ENCODE results near the gene RAD51.
"Not testable (repeated sequence)": the region's sequence is repeated elsewhere in the genome, so short reads cannot be mapped to it uniquely, and the experiment has no call there.

Gene RAD51

GRCh38 chr15:40694688-40695468 lies at the start of gene RAD51:
RAD51 (plus strand) TSS chr15:40695174; CDS start chr15:40698759, 3,585 bp downstream.
- peak; percentile 98 for DNase-seq (ENCODE audit: low spot score)

- DNase-seq (ENCODE audit: low spot score), result no peak
Measured at GRCh38 chr15:40647523-40647922, 47.5 kb upstream of the RAD51 start.

GRCh38 chr15:40650479-40650878 lies 44.5 kb upstream of the RAD51 start:
- DNase-seq (ENCODE audit: low spot score), result no peak

- DNase-seq (ENCODE audit: low spot score), result no peak
Measured at GRCh38 chr15:40660686-40661085, 34.3 kb upstream of the RAD51 start.

GRCh38 chr15:40664909-40665308 lies 30.1 kb upstream of the RAD51 start:
- no peak for DNase-seq (ENCODE audit: low spot score)

- DNase-seq (ENCODE audit: low spot score), result not testable (repeated sequence)
Measured at GRCh38 chr15:40676290-40676689, 18.7 kb upstream of the RAD51 start.

- DNase-seq (ENCODE audit: low spot score), result not testable (repeated sequence)
Measured at GRCh38 chr15:40676906-40677305, 18.1 kb upstream of the RAD51 start.

GRCh38 chr15:40680151-40680550 lies 14.8 kb upstream of the RAD51 start:
- peak; percentile 24 for DNase-seq (ENCODE audit: low spot score)

- DNase-seq (ENCODE audit: low spot score), result peak; percentile 51
Measured at GRCh38 chr15:40680959-40681358, 14.0 kb upstream of the RAD51 start.

- no peak for DNase-seq (ENCODE audit: low spot score)
Measured at GRCh38 chr15:40684381-40684780, 10.6 kb upstream of the RAD51 start.

GRCh38 chr15:40685376-40685775 lies 9.6 kb upstream of the RAD51 start:
- no peak for DNase-seq (ENCODE audit: low spot score)

GRCh38 chr15:40688932-40689799 lies 5.8 kb upstream of the RAD51 start:
- no peak for DNase-seq (ENCODE audit: low spot score)

- no peak for DNase-seq (ENCODE audit: low spot score)
Measured at GRCh38 chr15:40691737-40692136, 3.2 kb upstream of the RAD51 start.

- peak; percentile 78 for DNase-seq (ENCODE audit: low spot score)
Measured at GRCh38 chr15:40693904-40694687, 878 bp upstream of the RAD51 start.

- DNase-seq (ENCODE audit: low spot score), result peak; percentile 64
Measured at GRCh38 chr15:40695469-40695890, 506 bp downstream of the RAD51 start.

- no peak for DNase-seq (ENCODE audit: low spot score)
Measured at GRCh38 chr15:40696228-40696627, 1.3 kb downstream of the RAD51 start.

- DNase-seq (ENCODE audit: low spot score), result no peak
Measured at GRCh38 chr15:40697916-40698315, 2.9 kb downstream of the RAD51 start.

GRCh38 chr15:40702077-40702476 lies 7.1 kb downstream of the RAD51 start:
- peak; percentile 60 for DNase-seq (ENCODE audit: low spot score)

- no peak for DNase-seq (ENCODE audit: low spot score)
Measured at GRCh38 chr15:40706121-40706520, 11.1 kb downstream of the RAD51 start.

- no peak for DNase-seq (ENCODE audit: low spot score)
Measured at GRCh38 chr15:40714144-40714543, 19.2 kb downstream of the RAD51 start.

- no peak for DNase-seq (ENCODE audit: low spot score)
Measured at GRCh38 chr15:40716165-40716564, 21.2 kb downstream of the RAD51 start.

- DNase-seq (ENCODE audit: low spot score), result no peak
Measured at GRCh38 chr15:40721701-40722100, 26.7 kb downstream of the RAD51 start.

Data from NAMALWA (cell line).